Caco-2 (cell line): ENCODE measurements around the gene PRDM5. TPM values are rescaled to one million over a fixed set of nuclear protein-coding genes. Genes with fewer than 3 reads are reported as not detected.

ENCODE experiments used
- BruUV-seq: library from RNA; stranded (reverse); fragments of 400-500 nt; replicated peaks from 2 replicates; lab custom pipeline; 2021; lab: Mats Ljungman, UMichigan
- CTCF ChIA-PET: fragments of 300-600 bp; sonication (Branson Sonifier 250); formaldehyde crosslinking; loops from one replicate; lab custom pipeline; 2022; ENCODE audit warnings: antibody characterized with exemption; lab: Charles Lee
- POLR2A ChIA-PET: fragments of 300-600 bp; sonication (Branson Sonifier 250); formaldehyde crosslinking; loops from one replicate; lab custom pipeline; 2022; ENCODE audit warnings: antibody characterized with exemption; lab: Charles Lee
- DNase-seq, 2 experiments: peaks; one replicate each; pipeline versions ENCODE4 v3.0.0 to v3.0.0-alpha.2; 2020 to 2022
- H3K27me3 ChIP-seq: replicated peaks from 2 replicates; pipeline ENCODE4 v1.6.0; 2011; ENCODE audit warnings: low read length; ENCODE audit not compliant: control insufficient read depth, insufficient read depth
- H3K36me3 ChIP-seq: 2 replicates; pipeline ENCODE4 v1.5.1; 2011; ENCODE audit warnings: low read length; ENCODE audit not compliant: control insufficient read depth, insufficient read depth
- H3K4me1 ChIP-seq: fragments of 250-450 bp; sonication (Bioruptor Pico); 2 replicates; pipeline ENCODE4 v1.5.1; 2020; ENCODE audit warnings: mild to moderate bottlenecking
- H3K4me3 ChIP-seq: 2 replicates; pipeline ENCODE4 v1.5.1; 2011; ENCODE audit warnings: low read depth, mild to moderate bottlenecking, control low read depth, low read length
- H3K9me3 ChIP-seq: fragments of 250-450 bp; sonication (Bioruptor Pico); 2 replicates; pipeline ENCODE4 v1.5.1; 2020; ENCODE audit warnings: mild to moderate bottlenecking, moderate library complexity
- H3K27ac Mint-ChIP-seq: one replicate; pipeline ENCODE4 v1.8.0; 2022; ENCODE audit warnings: mixed read lengths; ENCODE audit not compliant: unreplicated experiment
- H3K27me3 Mint-ChIP-seq: one replicate; pipeline ENCODE4 v1.8.0; 2022; ENCODE audit warnings: mixed read lengths; ENCODE audit not compliant: insufficient read depth, unreplicated experiment
- H3K36me3 Mint-ChIP-seq: one replicate; pipeline ENCODE4 v1.8.0; 2022; ENCODE audit warnings: mild to moderate bottlenecking, mixed read lengths; ENCODE audit not compliant: insufficient read depth, unreplicated experiment
- H3K4me1 Mint-ChIP-seq: one replicate; pipeline ENCODE4 v1.8.0; 2022; ENCODE audit warnings: low read depth, mixed read lengths; ENCODE audit not compliant: unreplicated experiment
- H3K4me3 Mint-ChIP-seq: one replicate; pipeline ENCODE4 v1.8.0; 2022; ENCODE audit warnings: mild to moderate bottlenecking, moderate library complexity, mixed read lengths; ENCODE audit not compliant: unreplicated experiment
- H3K9me3 Mint-ChIP-seq: one replicate; pipeline ENCODE4 v1.8.0; 2022; ENCODE audit warnings: mixed read lengths; ENCODE audit not compliant: unreplicated experiment
- intact Hi-C: fragments of 100-400 bp; cut with micrococcal nuclease; formaldehyde crosslinking; loops from one replicate; pipeline ENCODE4 v1.10.0; 2022; ENCODE audit not compliant: unreplicated experiment
- total RNA-seq: library from RNA; stranded (reverse); gene quantifications from 2 replicates; pipeline ENCODE4 v1.2.3, GENCODE V29; 2022
- TF ChIP-seq, protein P1 (sequence below), 2 experiments: fragments of 200-600 bp in 1 of 2; IDR thresholded peaks; 1 replicate in 1 of 2; 2 replicates in 1 of 2; pipeline versions ENCODE4 v1.5.1 to v1.8.0; 2011 to 2022; ENCODE audit warnings: antibody characterized with exemption in 1 of 2, control low read depth in 1 of 2, inconsistent platforms in 1 of 2, low read depth in 1 of 2, low read length in 1 of 2, mild to moderate bottlenecking in 1 of 2, moderate library complexity in 1 of 2; ENCODE audit not compliant: insufficient read depth in 1 of 2, severe bottlenecking in 1 of 2, unreplicated experiment in 1 of 2

Gene PRDM5
- total RNA-seq, 1 experiment from 2014 or later = 14.3 TPM

DNA sequence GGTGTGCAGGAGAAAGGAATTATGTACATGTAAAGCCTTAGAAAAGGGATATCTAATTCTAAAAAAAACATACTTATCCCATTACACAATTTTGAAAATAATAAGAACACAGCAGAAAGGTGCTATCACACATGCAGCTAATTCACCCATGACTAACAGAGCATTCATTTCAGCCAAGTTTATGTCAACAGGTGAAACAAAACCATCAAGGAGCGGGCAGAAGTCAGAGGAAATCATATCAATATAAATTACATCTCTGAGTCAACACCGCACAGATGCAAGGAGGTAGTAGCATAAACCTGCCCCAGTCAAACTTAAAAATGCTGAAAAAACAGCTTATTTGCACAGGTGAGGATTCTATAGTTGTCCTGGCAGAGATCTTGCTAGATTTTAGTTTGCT lies 197.9 kb downstream of the PRDM5 start:
- H3K27me3 ChIP-seq = no peaks in the 10 kb centered on the region
- BruUV-seq = no TSS peak
- no peaks in the 10 kb centered on the region for H3K27me3 Mint-ChIP-seq
- no peaks in the 10 kb centered on the region for H3K4me1 ChIP-seq
- no peak for DNase-seq
- H3K27ac Mint-ChIP-seq = no peak overlapping the region
- no peaks in the 10 kb centered on the region for H3K9me3 ChIP-seq
- H3K4me1 Mint-ChIP-seq = peaks cover 19% of the 10 kb centered on the region
- no peak overlapping the region for H3K4me3 ChIP-seq
- H3K9me3 Mint-ChIP-seq = no peaks in the 10 kb centered on the region
- H3K36me3 ChIP-seq = no peaks in the 10 kb centered on the region
- POLR2A ChIA-PET = no interaction called here
- CTCF ChIA-PET = no interaction called here
- H3K36me3 Mint-ChIP-seq = no peaks in the 10 kb centered on the region
- no peak overlapping the region for H3K4me3 Mint-ChIP-seq
- intact Hi-C loops = no loop called here
- TF ChIP-seq, protein P1, sequence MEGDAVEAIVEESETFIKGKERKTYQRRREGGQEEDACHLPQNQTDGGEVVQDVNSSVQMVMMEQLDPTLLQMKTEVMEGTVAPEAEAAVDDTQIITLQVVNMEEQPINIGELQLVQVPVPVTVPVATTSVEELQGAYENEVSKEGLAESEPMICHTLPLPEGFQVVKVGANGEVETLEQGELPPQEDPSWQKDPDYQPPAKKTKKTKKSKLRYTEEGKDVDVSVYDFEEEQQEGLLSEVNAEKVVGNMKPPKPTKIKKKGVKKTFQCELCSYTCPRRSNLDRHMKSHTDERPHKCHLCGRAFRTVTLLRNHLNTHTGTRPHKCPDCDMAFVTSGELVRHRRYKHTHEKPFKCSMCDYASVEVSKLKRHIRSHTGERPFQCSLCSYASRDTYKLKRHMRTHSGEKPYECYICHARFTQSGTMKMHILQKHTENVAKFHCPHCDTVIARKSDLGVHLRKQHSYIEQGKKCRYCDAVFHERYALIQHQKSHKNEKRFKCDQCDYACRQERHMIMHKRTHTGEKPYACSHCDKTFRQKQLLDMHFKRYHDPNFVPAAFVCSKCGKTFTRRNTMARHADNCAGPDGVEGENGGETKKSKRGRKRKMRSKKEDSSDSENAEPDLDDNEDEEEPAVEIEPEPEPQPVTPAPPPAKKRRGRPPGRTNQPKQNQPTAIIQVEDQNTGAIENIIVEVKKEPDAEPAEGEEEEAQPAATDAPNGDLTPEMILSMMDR (IDR thresholded peaks at IDR 0.05; ENCODE audit: insufficient read depth in 1 of 2, low read depth in 1 of 2, low read length in 1 of 2, severe bottlenecking in 1 of 2, unreplicated experiment in 1 of 2) = no peak

- Histone ChIP-seq H3K9me3 (no peaks in the 10 kb centered on the region), H3K4me1 (no peaks in the 10 kb centered on the region), H3K36me3 (no peaks in the 10 kb centered on the region), H3K4me3 (no peak overlapping the region), H3K27me3 (no peaks in the 10 kb centered on the region)
- intact Hi-C loops = no loop called here
- Mint-ChIP-seq H3K27me3 (no peaks in the 10 kb centered on the region), H3K36me3 (no peaks in the 10 kb centered on the region), H3K4me1 (peaks cover 19% of the 10 kb centered on the region), H3K9me3 (no peaks in the 10 kb centered on the region), H3K27ac (no peak overlapping the region), H3K4me3 (no peak overlapping the region)
- ChIA-PET CTCF (no interaction called here), POLR2A (no interaction called here)
- TF ChIP-seq, protein P1 (IDR thresholded peaks at IDR 0.05; ENCODE audit: insufficient read depth in 1 of 2, low read depth in 1 of 2, low read length in 1 of 2, severe bottlenecking in 1 of 2, unreplicated experiment in 1 of 2) = no peak
- no peak for DNase-seq
- no TSS peak for BruUV-seq
These were observed 198.5 kb downstream of the PRDM5 start for GRCh38 chr4:120723986-120724385.

- BruUV-seq = no TSS peak
- intact Hi-C loops = no loop called here
- H3K36me3 ChIP-seq = no peaks in the 10 kb centered on the region
- POLR2A ChIA-PET = no interaction called here
- no peaks in the 10 kb centered on the region for H3K36me3 Mint-ChIP-seq
- H3K4me1 ChIP-seq = no peaks in the 10 kb centered on the region
- H3K27ac Mint-ChIP-seq = no peak overlapping the region
- no peaks in the 10 kb centered on the region for H3K27me3 Mint-ChIP-seq
- no peak overlapping the region for H3K4me3 ChIP-seq
- no peaks in the 10 kb centered on the region for H3K9me3 ChIP-seq
- peaks cover 19% of the 10 kb centered on the region for H3K4me1 Mint-ChIP-seq
- TF ChIP-seq, protein P1 (IDR thresholded peaks at IDR 0.05; ENCODE audit: insufficient read depth in 1 of 2, low read depth in 1 of 2, low read length in 1 of 2, severe bottlenecking in 1 of 2, unreplicated experiment in 1 of 2) = no peak
- no peaks in the 10 kb centered on the region for H3K27me3 ChIP-seq
- H3K9me3 Mint-ChIP-seq = no peaks in the 10 kb centered on the region
- no peak overlapping the region for H3K4me3 Mint-ChIP-seq
- DNase-seq = no peak
- CTCF ChIA-PET = no interaction called here
These were observed 199.4 kb downstream of the PRDM5 start for GRCh38 chr4:120723105-120723504.
